ENCODE results near the gene SENP2.
"Not testable (repeated sequence)": the region's sequence is repeated elsewhere in the genome, so short reads cannot be mapped to it uniquely, and the experiment has no call there.

The SENP2 gene

DNA sequence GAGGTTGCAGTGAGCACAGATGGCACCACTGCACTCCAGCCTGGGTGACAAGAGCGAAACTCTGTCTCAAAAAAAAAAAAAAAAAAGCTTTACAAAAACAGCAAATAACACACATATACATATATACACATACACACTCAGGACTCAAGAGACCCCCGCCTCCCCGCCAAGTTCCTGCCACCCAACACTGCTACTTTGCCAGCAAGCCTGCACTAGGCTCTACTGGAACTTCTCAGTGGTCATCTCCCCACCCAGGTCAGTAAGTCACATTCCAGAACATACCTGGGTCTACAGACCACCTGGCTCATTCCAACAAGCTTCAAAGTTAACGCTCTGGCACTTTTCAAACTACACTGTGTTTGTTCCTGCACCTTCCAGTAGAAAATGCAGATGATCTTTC lies 62.3 kb downstream of the SENP2 start:
- DNase-seq, result no peak

DNA sequence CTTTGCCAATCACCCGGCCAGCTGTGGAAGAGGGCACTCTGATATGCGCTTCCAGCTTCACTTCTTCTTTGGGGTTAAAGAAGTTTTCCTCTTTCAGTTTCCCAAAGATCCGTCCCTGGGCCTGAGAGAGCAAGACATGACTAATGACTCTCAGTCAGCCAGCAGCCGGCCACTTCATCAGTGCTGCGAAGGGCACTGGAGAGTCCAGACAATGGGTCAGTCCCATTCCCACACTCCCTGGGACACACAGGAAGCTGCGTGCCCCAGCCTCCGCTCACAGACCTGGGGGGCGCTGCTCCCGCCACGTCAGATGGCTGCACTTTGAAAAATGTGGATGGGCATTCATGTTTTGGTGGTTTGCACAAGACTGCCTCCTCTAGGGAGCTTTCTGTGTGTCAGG lies 63.3 kb downstream of the SENP2 start:
- no peak for DNase-seq

GRCh38 chr3:185651971-185652370 lies 65.9 kb downstream of the SENP2 start:
- no peak for DNase-seq

- no peak for DNase-seq
These were observed 68.1 kb downstream of the SENP2 start for GRCh38 chr3:185653949-185654757.

GRCh38 chr3:185654758-185655145 lies 68.7 kb downstream of the SENP2 start:
- DNase-seq, result no peak

DNA sequence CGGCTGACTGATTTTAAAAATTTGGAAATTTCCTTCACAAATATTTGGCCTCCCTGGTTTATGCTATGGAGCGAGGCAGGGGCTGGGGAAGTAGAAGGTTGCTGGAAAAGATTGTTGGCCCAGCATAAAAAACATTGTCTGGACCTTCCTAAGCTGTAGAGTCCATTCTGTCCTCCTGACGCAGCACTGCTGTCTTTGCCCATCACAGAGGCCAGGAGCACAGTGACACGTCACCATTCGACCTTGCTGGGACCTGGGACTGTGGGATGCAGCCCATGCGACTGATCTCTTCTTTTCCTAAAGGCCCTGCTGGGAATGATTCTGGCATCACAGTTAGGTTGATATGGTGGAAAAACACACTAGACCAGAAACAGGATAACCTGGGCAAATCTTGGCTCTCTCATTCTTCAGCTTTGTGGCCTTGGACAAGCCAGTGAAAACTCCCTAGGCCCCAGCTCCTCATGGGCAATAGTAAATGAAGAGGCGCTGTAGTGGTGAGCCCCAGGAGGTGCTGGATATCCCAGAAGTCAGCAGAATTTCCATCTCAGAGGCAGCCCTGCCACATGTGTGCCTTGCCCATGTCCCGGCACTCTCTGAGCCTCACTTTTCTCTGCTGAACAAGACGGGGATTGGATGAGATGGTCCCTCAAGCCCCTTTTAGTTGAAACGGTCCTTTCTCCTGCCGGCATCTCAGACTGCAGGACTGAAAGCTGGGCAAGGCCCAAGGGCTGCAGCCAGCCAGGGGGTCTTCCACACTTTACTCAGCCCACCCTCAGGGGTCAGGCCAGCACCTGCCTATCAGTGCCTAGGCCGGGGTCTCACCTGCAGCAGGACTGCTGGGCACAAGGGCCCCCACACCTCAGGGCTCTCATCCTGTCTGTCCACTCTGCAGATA lies 69.6 kb downstream of the SENP2 start:
- no peak for DNase-seq

- DNase-seq, result peak; percentile 55
These were observed 70.3 kb downstream of the SENP2 start for GRCh38 chr3:185656321-185656840.

GRCh38 chr3:185657211-185657610 lies 71.1 kb downstream of the SENP2 start:
- no peak for DNase-seq

DNA sequence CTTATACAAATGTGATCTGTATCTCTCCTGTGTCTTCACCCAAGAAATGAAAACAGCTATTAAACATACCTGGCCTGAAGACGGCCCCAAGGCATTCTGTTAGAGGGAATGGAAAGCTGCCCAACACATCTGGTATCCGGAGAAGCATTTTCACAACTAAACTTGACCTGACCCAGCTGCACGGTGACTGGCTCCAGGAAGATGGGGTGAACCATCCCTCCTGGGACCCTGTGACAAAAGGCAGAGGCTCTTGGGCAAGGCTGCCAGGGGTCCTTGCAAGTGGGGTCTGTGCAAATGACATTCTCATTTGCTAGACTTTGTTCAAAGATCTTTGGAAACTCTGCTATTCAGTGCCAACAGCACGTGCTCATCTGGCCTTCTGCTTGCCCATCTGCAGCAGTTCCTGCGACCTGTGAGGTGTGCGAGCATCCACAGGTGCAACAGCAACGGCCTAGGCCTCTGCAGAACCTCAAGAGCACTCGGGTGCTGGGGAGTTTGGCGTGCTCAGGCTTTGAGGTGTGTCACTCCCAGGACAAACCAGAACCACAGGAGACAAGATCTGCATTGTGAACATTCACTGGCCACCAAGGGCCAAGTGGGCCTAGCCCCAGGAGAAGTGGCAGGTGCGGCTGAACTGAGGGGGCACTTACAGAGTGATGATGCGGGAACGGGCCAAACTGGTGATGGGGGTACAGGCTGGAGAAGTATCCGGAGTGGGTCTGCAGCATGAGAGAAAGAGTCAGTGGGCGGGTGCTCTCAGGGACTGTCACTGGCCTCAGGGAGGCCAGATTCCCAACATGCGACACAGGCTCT lies 71.8 kb downstream of the SENP2 start:
- no peak for DNase-seq

- peak; percentile 68 for DNase-seq
These were observed 72.4 kb downstream of the SENP2 start for GRCh38 chr3:185658504-185658912.

DNA sequence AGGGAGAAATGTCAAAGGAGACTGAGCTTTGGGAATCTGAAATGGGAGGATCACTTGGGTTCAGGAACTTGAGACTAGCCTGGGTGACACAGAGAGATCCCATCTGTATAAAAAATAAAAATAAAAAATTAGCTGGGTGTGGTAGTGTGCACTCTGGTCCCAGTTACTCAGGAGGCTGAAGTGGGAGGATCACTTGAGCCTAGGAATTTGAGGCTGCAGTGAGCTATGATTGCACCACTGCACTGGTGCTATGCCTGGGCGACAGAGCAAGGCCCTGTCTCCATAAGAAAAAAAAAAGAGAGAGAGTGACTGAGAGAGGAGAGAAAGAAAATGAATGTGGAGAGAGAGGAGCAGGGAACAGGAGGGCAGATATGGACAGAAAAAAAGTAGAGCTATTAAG lies 72.8 kb downstream of the SENP2 start:
- DNase-seq, result no peak

- no peak for DNase-seq
These were observed 74.1 kb downstream of the SENP2 start for GRCh38 chr3:185659942-185660921.

GRCh38 chr3:185661296-185661695 lies 75.2 kb downstream of the SENP2 start:
- DNase-seq, result not testable (repeated sequence)

GRCh38 chr3:185661772-185662171 lies 75.7 kb downstream of the SENP2 start:
- DNase-seq, result no peak

DNA sequence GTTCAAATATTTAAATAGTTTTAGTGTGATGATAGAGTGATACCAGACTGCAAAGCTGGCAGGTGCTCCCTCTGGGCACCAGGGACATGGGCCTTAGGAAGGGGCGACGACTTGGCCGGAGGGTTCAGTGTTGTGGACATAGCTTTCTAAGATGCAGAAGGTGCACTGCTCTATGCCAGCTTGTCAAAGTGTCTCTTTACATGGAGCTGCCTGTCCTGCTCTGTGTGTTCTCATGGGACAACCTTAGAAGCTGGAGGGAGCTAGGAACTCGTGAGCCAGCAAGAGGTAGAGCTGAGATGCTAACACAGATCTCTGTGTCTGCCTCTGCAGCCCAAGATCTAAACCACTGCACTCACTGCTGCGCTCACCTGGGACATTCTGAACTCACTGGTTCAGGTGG lies 77.8 kb downstream of the SENP2 start:
- DNase-seq, result no peak

GRCh38 chr3:185667574-185667973 lies 81.5 kb downstream of the SENP2 start:
- no peak for DNase-seq

DNA sequence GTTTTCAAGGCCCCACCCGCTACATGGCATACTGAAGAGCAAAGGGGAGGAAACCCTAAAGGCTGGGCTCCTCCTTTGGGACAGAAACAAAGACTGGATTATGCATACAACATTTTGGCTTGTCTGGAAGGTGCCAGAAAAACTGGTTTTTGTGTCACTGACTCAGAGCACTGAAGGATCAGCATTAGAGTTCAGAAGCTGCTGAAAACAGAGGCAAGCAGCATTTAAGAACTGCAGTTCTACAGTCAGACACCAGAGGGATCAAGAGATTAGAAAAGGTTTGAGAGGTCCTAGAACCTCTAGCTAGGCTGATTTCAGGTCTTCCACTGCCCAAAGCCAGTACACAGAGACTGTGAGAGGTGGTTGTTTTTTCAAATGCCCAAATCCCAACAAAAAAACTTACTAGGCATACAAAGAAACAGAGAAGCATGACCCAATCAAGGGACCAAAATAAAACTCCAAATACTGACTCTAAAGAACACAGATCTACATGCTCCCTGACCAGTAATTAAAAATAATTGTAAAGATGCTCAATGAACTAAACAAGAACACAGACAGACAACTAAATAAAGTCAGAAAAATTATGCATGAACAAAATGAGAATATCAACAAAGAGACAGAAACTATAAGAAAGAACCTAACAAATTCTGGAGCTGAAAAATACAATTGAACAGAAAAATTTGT lies 91.2 kb downstream of the SENP2 start:
- no peak for DNase-seq

DNA sequence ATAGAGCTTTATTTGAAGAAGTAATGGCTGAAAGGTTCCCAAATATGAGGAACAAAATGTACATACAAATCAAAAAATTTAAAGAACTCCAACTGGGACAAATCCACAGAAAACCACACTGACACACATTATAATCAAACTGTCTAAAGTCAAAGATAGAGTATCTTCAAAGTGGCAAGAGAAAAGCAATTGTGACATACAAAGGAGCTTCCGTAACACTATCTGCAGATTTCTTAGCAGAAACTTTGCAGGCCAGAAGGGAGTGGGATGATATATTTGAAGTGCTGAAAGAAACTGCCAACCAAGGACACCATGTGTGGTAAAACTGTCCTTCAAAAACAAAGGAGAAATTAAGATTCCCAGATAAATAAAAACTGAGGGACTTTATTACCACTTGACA lies 91.9 kb downstream of the SENP2 start:
- DNase-seq, result no peak

DNA sequence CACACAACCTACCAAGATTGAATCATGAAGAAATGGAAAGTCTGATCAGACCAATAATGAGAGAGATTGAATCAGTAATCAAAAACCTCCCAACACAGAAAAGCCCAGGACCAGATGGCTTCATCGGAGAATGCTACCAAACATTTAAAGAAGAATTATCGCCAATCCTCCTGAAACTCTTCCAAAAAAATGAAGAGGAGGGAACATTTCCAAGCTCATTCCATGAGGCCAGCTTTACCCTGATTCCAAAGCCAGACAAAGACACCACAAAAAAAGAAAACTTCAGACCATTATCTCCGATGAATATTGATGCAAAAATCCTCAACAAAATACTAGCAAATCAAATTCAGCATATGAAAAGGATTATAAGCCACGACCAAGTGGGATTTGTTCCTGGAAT lies 94.1 kb downstream of the SENP2 start:
- no peak for DNase-seq

Data from GOT3 (cell line).